SK-N-SH (cell line): ENCODE data around the gene TTC39C. TPM values are rescaled to one million over a fixed set of nuclear protein-coding genes. Genes with fewer than 3 reads are reported as not detected.

ENCODE experiments used
- CTCF ChIA-PET: fragments of 300-600, 350-600 bp; formaldehyde crosslinking; extraction: SDS; loops from one replicate; lab custom pipeline; 2021; lab: Yijun Ruan, JAX
- POLR2A ChIA-PET: fragments of 350-600 bp; sonication (Branson Sonifier 250); formaldehyde crosslinking; extraction: SDS; loops from one replicate; lab custom pipeline; 2020; ENCODE audit warnings: antibody characterized with exemption, inconsistent platforms; lab: Yijun Ruan, JAX
- DNase-seq: peaks from one replicate; pipeline ENCODE4 v3.0.0; 2012
- H2AFZ ChIP-seq: fragments of 200-600 bp; sonication (generic); 2 replicates; pipeline ENCODE4 v1.8.1; 2016; ENCODE audit warnings: antibody characterized with exemption, mild to moderate bottlenecking, low read depth
- H3F3A ChIP-seq: fragments of 200-600 bp; sonication (generic); replicated peaks from 2 replicates; pipeline ENCODE3; 2016; ENCODE audit warnings: antibody characterized with exemption, mild to moderate bottlenecking; ENCODE audit not compliant: insufficient read depth
- H3K27ac ChIP-seq, 2 experiments: fragments of 200-500 bp in 1 of 2; fragments of 200-600 bp in 1 of 2; sonication (Bioruptor generic) in 1 of 2; sonication (generic), shearing (Covaris generic) in 1 of 2; 2 replicates each; pipeline versions ENCODE4 v1.5.1 to v1.6.1; 2014 to 2016; ENCODE audit warnings: low read depth in 2 of 2, inconsistent platforms in 1 of 2, low read length in 1 of 2, mild to moderate bottlenecking in 1 of 2, mixed read lengths in 1 of 2
- H3K27me3 ChIP-seq: fragments of 200-600 bp; sonication (generic), shearing (Covaris generic); 2 replicates; pipeline ENCODE4 v1.6.1; 2016; ENCODE audit warnings: mixed run types; ENCODE audit not compliant: insufficient read depth
- H3K36me3 ChIP-seq, 2 experiments: fragments of 200-500 bp in 1 of 2; fragments of 200-600 bp in 1 of 2; sonication (Bioruptor generic) in 1 of 2; sonication (generic) in 1 of 2; replicated peaks in 1 of 2; 2 replicates each; pipeline versions ENCODE3 to v1.5.1; 2014 to 2016; ENCODE audit warnings: low read length in 1 of 2, mild to moderate bottlenecking in 1 of 2; ENCODE audit not compliant: insufficient read depth in 2 of 2, control insufficient read depth in 1 of 2
- H3K4me1 ChIP-seq, 2 experiments: fragments of 200-500 bp in 1 of 2; fragments of 200-600 bp in 1 of 2; sonication (Bioruptor generic) in 1 of 2; sonication (generic), shearing (Covaris generic) in 1 of 2; 2 replicates each; pipeline versions ENCODE4 v1.5.1 to v1.6.1; 2014 to 2016; ENCODE audit warnings: low read depth in 1 of 2, low read length in 1 of 2, mixed run types in 1 of 2; ENCODE audit not compliant: insufficient read depth in 2 of 2, control insufficient read depth in 1 of 2
- H3K4me2 ChIP-seq: fragments of 200-600 bp; sonication (generic), shearing (Covaris generic); 2 replicates; pipeline ENCODE4 v1.6.1; 2017; ENCODE audit warnings: mixed run types
- H3K4me3 ChIP-seq, 2 experiments: fragments of 200-500 bp in 1 of 2; fragments of 200-600 bp in 1 of 2; sonication (Bioruptor generic) in 1 of 2; sonication (generic), shearing (Covaris generic) in 1 of 2; 2 replicates each; pipeline versions ENCODE4 v1.5.1 to v1.8.1; 2014 to 2016; ENCODE audit warnings: low read depth in 2 of 2, inconsistent platforms in 1 of 2, low read length in 1 of 2, mild to moderate bottlenecking in 1 of 2, mixed read lengths in 1 of 2, moderate library complexity in 1 of 2
- H3K79me2 ChIP-seq: fragments of 200-600 bp; sonication (generic); 2 replicates; pipeline ENCODE4 v1.8.1; 2017; ENCODE audit warnings: mild to moderate bottlenecking; ENCODE audit not compliant: insufficient read depth
- H3K9ac ChIP-seq: fragments of 200-600 bp; sonication (generic); 2 replicates; pipeline ENCODE4 v1.6.1; 2017; ENCODE audit warnings: mixed run types
- H3K9me2 ChIP-seq: fragments of 200-600 bp; sonication (generic); 2 replicates; pipeline ENCODE4 v1.6.1; 2017; ENCODE audit warnings: mixed run types
- H3K9me3 ChIP-seq: fragments of 200-600 bp; sonication (generic); 2 replicates; pipeline ENCODE4 v1.6.1; 2017; ENCODE audit warnings: mixed run types, mild to moderate bottlenecking, moderate library complexity
- H4K20me1 ChIP-seq: fragments of 200-600 bp; sonication (generic); 2 replicates; pipeline ENCODE4 v1.6.1; 2017; ENCODE audit warnings: mild to moderate bottlenecking, mixed run types; ENCODE audit not compliant: insufficient read depth
- CHD2 ChIP-seq: fragments of 150-350 bp; IDR thresholded peaks from 2 replicates; pipeline ENCODE4 v1.6.1; 2018; ENCODE audit warnings: low read length; ENCODE audit not compliant: partially characterized antibody
- ELF1 ChIP-seq: IDR thresholded peaks from 2 replicates; pipeline ENCODE4 v1.4.0; 2012
- EP300 ChIP-seq, 2 experiments: IDR thresholded peaks; 2 replicates each; pipeline versions ENCODE4 v1.4.0 to v1.6.1; 2012; ENCODE audit warnings: borderline replicate concordance in 1 of 2, low read depth in 1 of 2, low read length in 1 of 2
- EZH2phosphoT487 ChIP-seq: fragments of 200-600 bp; sonication (generic); IDR thresholded peaks from 2 replicates; pipeline ENCODE4 v1.6.1; 2017; ENCODE audit warnings: low read depth, mixed run types, mild to moderate bottlenecking, antibody characterized with exemption, moderate library complexity, borderline replicate concordance
- FOSL2 ChIP-seq: IDR thresholded peaks from 2 replicates; pipeline ENCODE4 v1.4.0; 2012; ENCODE audit warnings: low read depth, mild to moderate bottlenecking, moderate library complexity, borderline replicate concordance
- FOXM1 ChIP-seq: IDR thresholded peaks from 2 replicates; pipeline ENCODE4 v1.4.0; 2012; ENCODE audit warnings: low read depth, mild to moderate bottlenecking
- GATA2 ChIP-seq: sonication (generic); formaldehyde crosslinking; IDR thresholded peaks from 2 replicates; pipeline ENCODE4 v1.5.0; 2020; ENCODE audit warnings: mild to moderate bottlenecking, missing genetic modification reagents
- IRF3 ChIP-seq: fragments of 150-350 bp; IDR thresholded peaks from 2 replicates; pipeline ENCODE4 v1.6.1; 2016; ENCODE audit warnings: mild to moderate bottlenecking, low read depth, low read length
- MAX ChIP-seq: IDR thresholded peaks from 2 replicates; pipeline ENCODE4 v1.4.0; 2012; ENCODE audit warnings: low read depth
- MXI1 ChIP-seq: IDR thresholded peaks from 2 replicates; pipeline ENCODE4 v1.6.1; 2012; ENCODE audit warnings: mild to moderate bottlenecking, low read depth, low read length, improper control_type of control experiment
- NFIC ChIP-seq: IDR thresholded peaks from 2 replicates; pipeline ENCODE4 v1.4.0; 2012; ENCODE audit warnings: borderline replicate concordance
- NRF1 ChIP-seq: IDR thresholded peaks from 2 replicates; pipeline ENCODE4 v1.6.1; 2012; ENCODE audit warnings: low read depth, mild to moderate bottlenecking, low read length
- POLR2AphosphoS5 ChIP-seq: IDR thresholded peaks from 2 replicates; pipeline ENCODE4 v1.6.1; 2012; ENCODE audit warnings: low read depth, low read length
- REST ChIP-seq: IDR thresholded peaks from 2 replicates; pipeline ENCODE4 v1.6.1; 2012; ENCODE audit warnings: mild to moderate bottlenecking, low read depth, low read length, moderate library complexity
- RFX5 ChIP-seq: IDR thresholded peaks from 2 replicates; pipeline ENCODE4 v1.6.1; 2012; ENCODE audit warnings: mild to moderate bottlenecking, improper control_type of control experiment, low read length
- RXRA ChIP-seq: IDR thresholded peaks from 2 replicates; pipeline ENCODE4 v1.4.0; 2012; ENCODE audit warnings: low read depth, mild to moderate bottlenecking, borderline replicate concordance
- TAF1 ChIP-seq: IDR thresholded peaks from 2 replicates; pipeline ENCODE4 v1.6.1; 2012; ENCODE audit warnings: low read depth, mild to moderate bottlenecking, low read length, moderate library complexity, borderline replicate concordance
- TCF12 ChIP-seq: IDR thresholded peaks from 2 replicates; pipeline ENCODE4 v1.4.0; 2012
- USF1 ChIP-seq: IDR thresholded peaks from 2 replicates; pipeline ENCODE4 v1.4.0; 2012; ENCODE audit warnings: low read depth, borderline replicate concordance
- WGBS: methylation state at CpG from one replicate; pipeline ENCODE4 v1.1.6; 2017; ENCODE audit warnings: low lambda C conversion rate; 5-methylcytosine and 5-hydroxymethylcytosine counted together
- polyA plus RNA-seq, 3 experiments: library from polyadenylated mRNA; depleted of rRNA; stranded (reverse); fragments of >200 nt; gene quantifications; 2 replicates each; pipeline ENCODE4 v1.2.3, GENCODE V29; 2012

The TTC39C gene
- polyA plus RNA-seq, 1 of the 3 experiments (the other 2 are of a cell fraction) = 8.6 TPM

GRCh38 chr18:23994361-23994902 is 20.1 kb upstream of the TTC39C start:
- peak; percentile 65 for DNase-seq
- no peaks in the 10 kb centered on the region for H3K9me3 ChIP-seq
- peaks cover 14% of the 10 kb centered on the region for H3F3A ChIP-seq
- peak overlapping the region; percentile 77 to 89 for H3K27ac ChIP-seq
- 3% methylated on average over 9 of the region's 9 CpGs for WGBS
- ChIA-PET CTCF (interaction anchor here (0.8 to 1.4 kb wide), 2 partner anchors 11 to 1064 kb away, joined by 3 to 4 read pairs; no protein-coding TSS in a partner anchor), POLR2A (no interaction called here)
- TF ChIP-seq USF1 (no peak), EZH2phosphoT487 (no peak), TCF12 (0 out of 2 replicates have a peak, but pooled peaks have one; percentile 19), FOXM1 (no peak), TAF1 (0 out of 2 replicates have a peak, but pooled peaks have one; percentile 28), MAX (peak; percentile 70; the same call in 1 of the 2 replicates), ELF1 (no peak), REST (no peak), NRF1 (no peak), POLR2AphosphoS5 (0 out of 2 replicates have a peak, but pooled peaks have one; percentile 43), GATA2 (CRISPR knock-in tag) (0 out of 2 replicates have a peak, but pooled peaks have one; percentile 22), RFX5 (peak; percentile 30; the same call in 1 of the 2 replicates), FOSL2 (peak; percentile 29; the same call in 1 of the 2 replicates), CHD2 (peak; percentile 57), NFIC (peak; percentile 50), MXI1 (peak; percentile 50; the same call in 1 of the 2 replicates), EP300 (IDR thresholded peaks at IDR 0.05; ENCODE audit: borderline replicate concordance in 1 of 2, low read depth in 1 of 2, low read length in 1 of 2) (peak; percentile 11 to 34; a peak in 2 of 4 replicates), RXRA (no peak), IRF3 (no peak)
- peak overlapping the region; percentile 5; the same call in 1 of the 2 replicates for H3K9ac ChIP-seq
- no peaks in the 10 kb centered on the region for H3K79me2 ChIP-seq
- H2AFZ ChIP-seq = peak overlapping the region; percentile 73; the same call in 1 of the 2 replicates
- peak overlapping the region; percentile 64 for H3K4me2 ChIP-seq
- peak overlapping the region; percentile 35 to 47 for H3K4me3 ChIP-seq
- H3K36me3 ChIP-seq = no peaks in the 10 kb centered on the region
- no peaks in the 10 kb centered on the region for H4K20me1 ChIP-seq
- H3K9me2 ChIP-seq = no peaks in the 10 kb centered on the region
- H3K27me3 ChIP-seq = no peaks in the 10 kb centered on the region
- H3K4me1 ChIP-seq = peaks cover 8 to 24% of the 10 kb centered on the region in 2 experiments; a peak in 3 of 4 replicates
